Measurements from ENCODE around the gene SLC49A4.
A peak's percentile ranks its signal among the peaks of the same experiment; 100 is the strongest.

Gene SLC49A4

DNA sequence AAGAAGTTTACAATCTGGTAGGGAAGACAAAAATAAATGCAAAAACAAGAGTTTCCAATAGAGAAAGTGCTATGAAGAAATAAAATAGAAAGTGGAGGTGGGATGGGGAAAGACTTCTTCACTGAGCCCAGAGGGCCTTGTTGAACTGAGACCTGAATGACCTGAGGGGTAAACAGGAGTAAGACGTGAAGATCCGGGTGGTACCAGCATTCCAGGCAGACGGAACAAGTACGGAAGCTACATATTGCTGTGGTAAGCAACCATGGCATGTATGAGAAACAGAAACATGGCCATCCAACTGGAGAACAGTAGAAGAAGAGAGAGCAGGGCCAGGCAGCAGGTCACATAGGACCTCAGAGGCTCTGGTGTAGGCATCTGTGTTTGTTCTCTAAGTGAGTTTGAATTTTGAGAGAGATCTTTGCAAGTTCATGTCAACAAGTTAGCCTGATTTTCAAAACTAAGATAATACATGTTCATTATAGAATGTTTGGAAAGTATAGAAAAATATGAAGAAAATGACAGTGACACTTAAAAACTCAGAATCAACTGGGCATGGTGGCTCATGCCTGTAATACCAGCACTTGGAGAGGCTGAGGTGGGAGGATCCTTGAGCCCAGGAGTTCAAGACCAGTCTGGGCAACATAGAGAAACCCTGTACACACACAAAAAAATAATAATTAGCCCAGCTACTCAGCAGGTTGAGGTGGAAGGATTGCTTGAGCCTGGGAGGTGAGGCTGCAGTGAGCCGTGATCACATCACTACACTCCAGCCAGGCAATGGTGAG is 64.3 kb downstream of the SLC49A4 start:
- DNase-seq = no peak

DNA sequence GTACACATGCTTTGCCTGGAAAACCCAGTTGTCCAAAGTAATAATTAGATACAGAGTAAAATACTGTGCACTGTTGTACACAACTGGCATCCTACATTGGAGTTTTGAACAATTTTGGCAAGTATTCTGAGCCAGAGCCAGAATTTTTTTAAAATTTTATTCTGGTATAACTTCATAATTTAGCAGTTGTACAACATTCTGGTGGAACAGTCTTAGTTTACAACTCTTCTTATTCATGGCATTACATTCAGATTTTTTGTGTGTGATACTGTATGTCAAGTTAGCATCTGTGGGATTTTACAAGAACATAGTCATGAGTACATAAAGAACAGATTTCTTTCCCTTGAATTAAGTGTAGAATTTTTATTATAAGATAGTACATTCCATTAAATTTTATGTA is 67.5 kb downstream of the SLC49A4 start:
- no peak for DNase-seq

DNA sequence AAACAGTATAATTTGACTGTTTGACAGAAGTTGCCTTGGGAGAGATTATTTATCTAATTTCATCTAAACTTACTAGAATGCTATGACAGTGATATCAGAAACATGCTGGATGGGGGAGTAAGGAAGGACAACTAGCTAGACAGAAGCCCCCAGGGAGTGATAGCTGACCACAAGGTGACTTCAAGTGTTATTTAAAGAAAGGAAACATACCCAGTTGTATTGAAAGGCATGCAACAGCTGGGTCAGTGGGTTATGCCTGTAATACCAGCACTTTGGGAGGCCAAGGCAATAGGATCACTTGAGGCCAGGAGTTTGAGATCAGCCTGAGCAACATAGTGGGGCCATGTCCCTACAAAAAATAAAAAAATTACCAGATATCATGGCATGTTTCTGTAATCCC is 69.6 kb downstream of the SLC49A4 start:
- no peak for DNase-seq

DNA sequence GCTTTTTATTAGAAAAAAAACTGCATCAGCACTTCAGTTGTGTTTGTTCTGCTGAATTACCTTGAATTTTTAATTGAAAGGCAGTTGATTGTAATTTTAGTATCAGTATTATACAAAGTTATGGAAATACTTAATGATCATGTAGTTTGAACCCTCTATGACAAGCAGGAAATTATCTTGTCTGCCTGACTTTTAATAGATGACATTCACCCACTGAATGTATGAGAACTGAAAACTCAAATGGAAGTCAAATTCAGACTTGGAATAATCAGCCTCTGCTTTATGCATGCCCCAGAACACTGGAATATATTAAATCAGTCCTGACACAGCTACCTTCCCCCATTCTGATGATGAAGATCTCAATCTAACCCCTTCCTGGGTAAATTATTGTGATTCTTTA is 73.5 kb downstream of the SLC49A4 start:
- DNase-seq = no peak

DNA sequence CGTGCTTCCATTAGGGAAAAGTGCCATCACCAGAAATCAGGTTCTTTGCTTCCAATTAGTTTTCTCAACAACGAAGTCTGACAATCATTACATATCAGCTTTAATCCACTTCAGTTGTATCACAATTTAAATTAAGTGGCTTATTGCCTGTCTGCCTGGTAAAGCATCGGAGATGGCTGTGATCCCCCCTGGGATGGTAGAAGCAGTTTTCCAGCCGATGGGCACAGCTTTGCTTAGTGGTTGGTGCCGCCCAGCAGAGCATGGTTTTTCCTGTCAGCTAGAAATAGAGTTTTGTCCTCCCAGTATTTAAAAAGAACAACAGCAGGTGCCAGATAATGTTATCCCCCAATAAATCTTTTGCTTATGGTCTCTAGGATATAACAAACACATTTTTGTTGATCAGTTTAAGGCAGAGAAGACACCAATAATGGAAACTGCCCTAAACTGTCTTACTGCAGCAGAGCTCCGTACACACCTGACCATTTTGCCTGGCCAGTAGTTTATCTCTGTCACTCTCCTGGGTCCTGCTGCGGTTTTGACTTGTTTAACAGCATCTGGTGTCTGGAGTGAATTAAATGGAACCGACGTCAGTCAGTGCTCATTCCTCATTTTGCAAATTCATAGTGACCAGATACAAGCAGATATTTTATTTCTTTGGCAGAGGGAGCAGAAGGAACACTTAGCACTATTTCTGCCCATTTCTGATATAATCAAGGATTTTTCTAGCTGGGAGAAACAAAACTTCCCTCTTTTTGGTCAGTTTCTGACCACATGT is 79.1 kb downstream of the SLC49A4 start:
- DNase-seq = peak; percentile 17 to 67

DNA sequence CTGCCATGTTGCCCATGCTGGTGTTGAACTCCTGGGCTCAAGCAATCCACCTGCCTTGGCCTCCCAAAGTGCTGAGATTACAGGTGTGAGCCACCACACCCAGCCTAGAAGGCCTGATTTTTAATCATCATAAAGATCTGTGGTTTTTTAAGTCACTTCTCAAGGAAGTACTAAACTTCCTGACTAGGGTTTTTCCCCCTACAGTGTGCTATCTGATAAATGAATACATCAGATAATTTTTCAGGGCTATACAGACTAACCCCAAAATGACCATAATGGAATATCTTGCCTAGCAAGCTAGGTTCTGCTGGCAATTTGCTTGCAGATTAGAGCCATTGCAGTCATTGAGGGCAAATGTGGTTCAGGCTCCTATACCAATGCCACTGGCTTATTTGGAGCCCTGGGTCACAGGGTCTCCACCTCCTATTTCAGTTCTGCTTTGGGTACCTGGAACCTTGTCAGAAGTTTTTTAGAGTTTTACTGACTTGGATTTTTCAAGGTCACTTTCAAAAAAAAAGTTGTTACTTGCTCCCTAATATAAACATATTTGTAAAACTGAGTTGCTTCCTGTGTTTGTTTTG is 80.8 kb downstream of the SLC49A4 start:
- DNase-seq = no peak

DNA sequence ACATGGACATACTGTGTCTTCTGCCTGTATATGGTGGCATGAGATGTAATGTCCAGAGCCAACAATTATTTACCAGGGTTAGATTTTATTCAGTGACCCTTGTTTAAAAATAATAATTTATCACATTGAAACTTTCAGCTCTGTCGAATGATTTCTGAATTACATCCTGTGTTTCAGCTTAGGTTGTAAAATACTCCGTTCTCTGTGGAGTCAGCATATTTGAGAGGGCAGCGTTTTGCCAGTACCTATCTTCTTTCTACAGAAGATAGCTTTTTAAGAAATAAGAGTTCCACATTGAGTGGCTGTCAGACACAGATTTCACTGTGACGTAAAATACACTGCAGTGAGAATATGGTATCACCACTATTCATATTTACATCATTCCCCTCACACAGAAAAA is 85.3 kb downstream of the SLC49A4 start:
- DNase-seq = no peak

DNA sequence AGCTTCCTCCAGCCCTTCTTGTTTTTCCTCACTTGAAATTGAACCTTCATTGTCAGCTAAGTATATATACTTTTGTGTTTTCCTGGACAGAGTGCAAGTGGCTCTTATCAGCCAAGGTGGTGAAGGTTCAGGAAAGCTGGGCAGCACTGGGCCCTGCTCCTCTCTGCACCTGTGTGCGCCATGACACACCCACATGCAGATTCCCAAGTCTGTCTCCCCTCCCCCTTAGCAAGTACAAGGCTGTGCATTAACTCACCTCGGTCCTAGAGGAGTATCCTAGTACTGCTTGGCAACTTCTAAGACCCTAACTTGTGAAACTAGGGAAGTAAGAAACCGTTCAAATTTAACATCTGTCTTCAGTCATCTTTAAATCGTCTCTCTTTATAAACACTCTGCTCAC is 85.8 kb downstream of the SLC49A4 start:
- DNase-seq = no peak

DNA sequence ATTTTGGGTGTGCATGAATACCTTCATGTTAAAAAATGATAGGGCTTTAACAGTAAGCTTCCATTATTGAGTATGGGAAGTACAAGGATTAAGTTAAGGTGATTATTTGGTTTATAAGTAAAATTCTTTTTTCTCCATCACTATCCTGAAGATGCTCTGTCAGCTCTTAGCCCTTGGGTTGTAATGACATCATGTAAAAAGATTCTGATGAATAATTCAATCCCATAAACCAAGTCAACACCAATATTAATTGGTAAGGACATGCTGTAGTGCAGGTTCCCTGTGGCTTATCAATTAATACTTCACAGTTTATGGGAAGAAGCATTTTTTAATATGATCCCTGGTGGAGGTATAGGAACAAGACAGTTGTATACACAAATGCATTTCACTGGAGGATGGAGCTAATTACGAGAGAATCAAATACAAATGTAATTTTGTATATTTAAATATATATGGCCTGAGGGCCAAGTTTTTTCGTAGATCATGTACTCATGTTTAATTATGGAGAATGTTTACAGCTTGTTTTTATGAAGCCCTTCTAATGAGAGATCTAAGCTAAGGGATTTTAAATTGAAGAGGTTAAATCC is 87.6 kb downstream of the SLC49A4 start:
- DNase-seq = no peak

DNA sequence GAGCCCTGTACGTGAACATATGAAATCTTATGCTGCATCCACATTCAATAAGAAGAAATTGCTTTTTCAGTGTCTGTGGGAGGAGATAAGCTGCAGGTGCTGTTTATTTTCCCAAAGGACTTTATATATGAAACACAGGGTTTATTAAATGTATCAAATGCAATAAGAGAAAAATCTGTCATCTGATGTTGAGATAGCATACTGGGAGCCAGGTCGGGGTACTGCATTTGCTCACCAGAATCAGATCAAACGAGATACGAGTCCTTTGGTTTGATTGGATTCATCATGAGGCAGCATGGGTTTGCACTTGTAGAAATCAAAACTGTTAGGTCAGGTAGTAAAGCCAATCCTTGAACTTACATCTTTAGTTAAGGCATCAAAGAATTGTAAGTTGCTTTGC is 91.4 kb downstream of the SLC49A4 start:
- no peak for DNase-seq

DNA sequence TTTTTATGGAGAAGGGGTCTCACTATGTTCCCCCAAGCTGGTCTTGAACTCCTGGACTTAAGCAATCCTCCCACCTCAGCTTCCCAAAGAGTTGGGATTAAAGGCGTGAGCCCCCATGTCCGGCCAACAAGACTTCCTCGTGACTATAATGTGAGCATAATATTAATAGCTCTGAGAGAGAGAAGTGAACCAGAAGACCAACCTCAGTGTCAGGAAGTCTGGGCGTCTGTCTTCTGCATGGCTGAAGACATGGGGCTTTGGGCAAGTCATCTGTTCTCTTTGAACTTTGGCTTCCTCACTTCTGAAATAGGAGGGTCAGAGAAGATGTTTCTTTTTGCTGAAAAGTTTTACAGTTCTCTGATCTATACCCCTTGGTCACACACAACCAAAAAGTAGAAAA is 92.1 kb downstream of the SLC49A4 start:
- no peak for DNase-seq

DNA sequence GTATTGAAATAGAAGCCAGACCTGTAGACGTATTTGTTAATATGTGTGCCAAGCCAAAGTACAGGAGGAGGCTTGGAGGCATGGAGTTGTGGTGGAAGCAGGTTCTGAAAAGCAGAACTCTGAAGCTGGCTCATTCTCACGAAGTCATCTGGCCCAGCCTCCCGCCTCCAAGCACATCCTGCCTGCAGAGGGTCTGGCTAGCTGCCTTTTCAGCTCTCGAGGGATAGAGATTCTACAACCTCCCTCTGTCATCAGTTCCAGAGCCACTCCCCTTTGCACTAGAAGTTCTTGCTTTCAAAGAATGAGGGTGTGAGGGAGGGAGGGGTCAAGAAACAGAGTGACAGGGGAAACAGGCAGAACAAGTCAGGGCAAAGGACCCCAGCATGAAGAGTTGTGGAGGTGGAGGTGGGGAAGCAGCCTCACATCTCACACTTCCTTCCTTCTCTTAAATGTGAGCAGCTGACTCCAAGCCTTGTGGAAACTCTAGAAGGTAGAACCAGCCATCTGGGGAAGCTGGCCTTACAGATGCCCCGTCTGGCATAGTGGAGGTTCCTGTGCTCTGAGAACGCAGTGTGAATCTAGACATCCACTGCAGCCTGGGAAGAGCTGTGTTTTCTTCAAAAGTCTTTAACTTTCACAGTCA is 95.3 kb downstream of the SLC49A4 start:
- DNase-seq = peak in 1 of 2 experiments; percentile 39

DNA sequence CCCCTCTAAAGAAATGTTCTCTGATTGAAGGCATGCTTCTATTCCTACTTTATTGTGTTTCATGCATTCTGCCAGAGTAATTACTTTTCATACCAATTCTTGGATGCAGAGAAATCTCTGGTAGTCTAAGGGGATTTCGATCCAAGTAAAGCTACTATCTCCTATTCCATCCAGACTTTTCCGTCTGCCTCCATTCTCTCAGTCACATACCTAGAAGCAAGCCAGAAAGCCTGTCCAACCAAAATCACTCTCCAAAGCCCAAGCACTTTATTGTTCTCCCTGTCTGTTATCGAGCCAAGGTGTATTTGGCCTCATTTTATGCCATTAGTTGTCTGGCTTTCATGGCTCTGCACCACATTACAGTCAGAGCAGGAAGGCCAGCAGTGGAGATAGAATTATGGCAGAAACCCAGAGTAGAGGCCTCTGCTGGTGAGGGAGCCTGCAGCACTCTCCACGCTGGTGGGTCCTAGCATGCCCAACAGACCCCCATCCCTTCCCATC is 95.9 kb downstream of the SLC49A4 start:
- no peak for DNase-seq

DNA sequence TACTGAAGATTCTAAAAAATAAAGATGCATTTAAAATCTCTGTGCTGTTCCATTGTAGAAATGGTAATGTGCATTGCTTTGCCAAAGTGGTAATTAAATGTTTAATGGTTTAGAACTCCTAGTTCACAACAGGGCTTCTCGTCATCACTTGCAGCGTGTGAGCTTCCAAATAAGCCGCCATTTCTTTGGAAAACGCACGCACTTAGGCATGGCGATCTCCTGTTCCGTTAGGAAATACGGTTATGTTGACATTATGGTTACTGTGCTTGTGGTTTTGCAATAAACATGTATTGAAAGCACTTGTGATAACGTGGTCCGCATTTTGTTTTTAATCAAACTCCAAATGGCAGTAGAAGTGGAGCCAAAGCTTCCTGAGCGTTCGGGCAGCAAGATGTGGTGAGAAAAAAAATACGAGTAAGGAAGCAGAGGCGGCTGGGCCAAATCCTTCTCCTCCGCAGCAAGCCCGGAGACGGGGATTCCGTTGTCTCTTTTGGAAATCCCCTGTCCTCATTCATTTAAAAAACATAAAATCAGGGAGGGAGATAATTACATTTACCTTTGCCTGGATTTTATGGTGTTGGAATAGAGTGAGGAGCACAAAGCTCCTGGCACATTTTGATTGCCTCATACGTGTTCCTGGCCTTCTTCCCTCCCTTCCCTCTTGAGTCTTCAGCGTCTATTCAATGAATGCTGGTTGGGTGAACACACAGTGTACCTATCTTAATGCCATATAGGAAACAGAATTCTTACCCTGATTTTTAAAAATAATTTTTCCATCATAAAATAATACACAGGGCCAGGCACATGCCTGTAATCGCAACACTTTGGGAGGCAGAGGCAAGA is 97.5 kb downstream of the SLC49A4 start:
- DNase-seq = no peak

DNA sequence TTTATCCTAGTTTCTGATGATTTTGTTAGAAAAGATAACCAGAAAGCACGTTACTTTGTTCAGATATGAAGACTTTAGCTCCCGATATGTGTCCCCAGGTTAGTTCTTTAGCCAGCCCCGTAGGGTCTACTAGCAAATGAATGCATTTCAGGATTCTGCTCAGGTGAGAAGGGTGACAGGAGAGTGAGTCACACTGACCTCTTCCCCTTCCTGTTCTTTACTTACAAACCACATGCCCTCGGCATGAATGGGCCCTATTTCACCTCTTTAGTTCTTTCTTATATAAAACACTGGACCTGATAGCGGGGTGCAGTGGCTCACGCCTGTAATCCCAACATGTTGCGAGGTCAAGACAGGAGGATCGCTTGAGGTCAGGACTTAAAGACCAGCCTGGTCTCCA is 98.4 kb downstream of the SLC49A4 start:
- no peak for DNase-seq

DNA sequence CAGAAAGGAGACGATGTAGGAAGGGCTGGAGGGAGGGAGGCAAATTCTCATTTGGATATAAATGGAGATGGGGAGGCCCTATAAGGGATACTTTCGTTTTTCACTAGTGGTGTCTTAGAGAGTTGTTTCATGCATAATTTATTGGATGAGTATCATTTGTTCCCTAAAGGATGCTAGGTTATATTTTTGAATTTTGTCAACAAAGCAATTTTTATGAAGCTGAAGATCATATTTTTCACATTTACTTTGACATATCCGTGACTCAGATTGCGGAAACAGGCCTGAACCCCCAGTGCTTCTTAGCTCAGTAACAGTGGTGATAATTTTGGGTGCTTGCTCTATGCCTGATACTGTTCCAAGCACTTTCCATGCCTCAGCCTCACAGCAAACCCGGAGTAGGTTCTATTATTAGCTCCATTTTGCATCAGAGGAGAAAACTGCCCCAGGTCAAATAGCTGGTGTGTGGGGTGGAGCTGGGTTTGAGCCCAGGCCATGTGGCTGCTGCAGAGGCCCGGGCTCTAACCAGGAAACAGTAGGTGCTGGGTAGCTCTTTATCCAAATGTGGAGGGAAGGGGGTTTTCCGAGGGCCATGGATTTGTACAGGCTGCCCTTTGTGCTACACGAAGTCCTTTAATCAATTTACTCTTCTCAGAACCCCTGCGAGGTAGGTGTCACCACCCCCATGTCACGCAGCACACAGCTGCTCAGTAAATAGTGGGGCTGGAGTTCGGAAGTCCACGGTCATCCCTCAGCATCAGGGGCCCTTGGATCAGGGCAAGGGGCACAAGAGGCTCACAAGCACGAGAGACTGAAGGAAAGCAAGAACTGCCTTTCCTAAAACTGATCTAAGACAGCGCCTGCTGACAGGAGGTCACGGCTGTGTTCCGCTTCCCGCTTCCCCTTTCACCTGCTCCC is 99.1 kb downstream of the SLC49A4 start:
- no peak for DNase-seq

DNA sequence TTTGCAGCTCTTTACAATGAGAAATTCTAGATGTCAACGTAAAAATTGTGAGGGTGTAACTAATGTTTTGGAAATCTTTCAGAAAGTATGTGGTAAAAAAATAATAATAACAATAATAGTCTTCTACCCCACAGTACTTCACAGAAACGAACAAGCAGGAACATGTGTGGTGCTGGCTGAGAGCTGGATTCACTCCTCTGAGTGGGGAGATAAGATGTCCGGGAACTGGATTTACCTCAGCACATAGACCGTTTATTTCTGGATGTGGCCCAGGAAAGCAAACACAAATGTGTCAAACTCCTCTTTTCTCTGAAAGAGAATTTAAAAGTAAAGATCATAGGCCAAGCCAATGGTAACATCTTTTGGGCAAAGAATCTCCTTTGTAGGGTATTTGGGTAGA is 103.4 kb downstream of the SLC49A4 start:
- DNase-seq = no peak

DNA sequence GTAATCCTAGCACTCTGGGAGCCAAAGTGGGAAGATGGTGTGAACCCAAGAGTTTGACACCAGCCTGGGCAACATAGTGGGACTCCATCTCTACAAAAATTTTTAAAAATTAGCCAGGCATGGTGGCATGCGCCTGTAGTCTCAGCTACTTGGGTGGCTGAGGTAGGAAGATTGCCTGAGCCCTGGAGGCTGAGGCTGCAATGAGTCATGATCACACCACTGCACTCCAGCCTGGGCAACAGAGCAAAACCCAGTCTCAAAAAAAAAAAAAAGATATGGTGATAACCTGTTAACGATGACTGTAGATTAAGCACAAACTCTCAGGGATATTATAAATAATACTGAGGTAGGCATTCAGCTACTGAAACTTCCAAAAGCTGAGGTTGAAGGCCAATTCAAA is 107.5 kb downstream of the SLC49A4 start:
- DNase-seq = no peak

DNA sequence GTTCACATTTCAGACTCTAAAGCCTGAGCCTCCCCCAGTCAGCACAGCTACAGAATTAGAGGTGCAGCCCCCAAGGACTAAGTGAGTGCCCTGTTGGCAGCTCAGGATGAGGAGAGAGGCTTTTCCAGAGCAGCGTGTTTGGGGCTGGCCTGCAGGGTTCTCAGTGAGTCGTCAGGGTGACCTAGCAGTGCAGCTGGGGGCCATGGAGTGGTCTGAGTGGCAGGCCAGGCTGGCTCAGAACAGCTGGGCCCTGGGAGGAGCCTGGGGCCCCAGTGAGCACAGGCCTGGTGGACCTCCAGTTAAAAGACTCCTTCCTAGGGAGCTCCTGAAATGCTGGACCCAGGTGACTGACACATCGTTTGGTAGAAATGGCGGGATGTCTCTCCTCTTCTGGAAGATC is 108.3 kb downstream of the SLC49A4 start:
- peak in 1 of 2 experiments; percentile 39 for DNase-seq

DNA sequence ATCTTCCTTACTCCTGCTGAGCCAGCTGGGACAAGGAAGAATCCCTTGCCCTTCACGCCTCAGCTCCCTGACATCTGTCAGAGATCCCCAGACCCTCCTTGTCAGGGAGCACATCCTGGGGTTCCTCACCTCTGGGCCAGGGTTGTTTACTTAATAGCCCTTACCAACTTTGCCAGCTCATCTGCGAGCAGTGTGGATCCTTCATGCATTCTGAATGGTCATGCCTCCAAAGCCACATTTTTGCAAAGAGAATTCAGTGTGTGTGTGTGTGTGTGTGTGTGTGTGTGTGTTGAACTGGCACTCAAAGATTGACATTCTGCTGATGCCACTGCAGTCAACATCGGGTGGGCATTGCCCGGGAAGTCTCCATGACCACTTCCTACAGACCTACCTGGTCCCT is 112.6 kb downstream of the SLC49A4 start:
- no peak for DNase-seq

DNA sequence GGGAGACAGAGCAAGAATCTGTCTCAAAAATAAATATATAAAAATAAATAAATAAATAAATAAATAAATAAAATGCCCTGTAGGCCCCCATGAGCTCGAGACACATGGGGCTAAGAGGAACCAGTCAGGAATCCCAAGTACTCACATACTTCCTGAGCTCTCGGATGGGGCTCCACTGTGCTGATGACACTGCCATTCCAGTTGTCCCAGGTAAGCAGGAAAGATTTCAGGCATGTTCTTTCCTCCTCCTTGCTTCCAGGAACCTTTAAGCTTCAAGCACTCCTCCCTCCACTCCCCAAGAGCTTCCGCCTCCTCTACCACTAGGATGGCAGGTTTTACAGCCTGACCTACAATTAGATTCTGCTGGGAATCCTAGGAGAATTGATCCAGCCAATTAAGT is 113.4 kb downstream of the SLC49A4 start:
- DNase-seq = no peak
